GM11168 (cell line): ENCODE measurements around the gene RAB36.

Source experiments
- in situ Hi-C: fragments of 300-500 bp; cut with MboI; formaldehyde crosslinking; loops from one replicate; pipeline ENCODE4 v1.12.0; 2022; ENCODE audit warnings: low sequenced_read_pairs; ENCODE audit not compliant: unreplicated experiment

Gene RAB36

DNA sequence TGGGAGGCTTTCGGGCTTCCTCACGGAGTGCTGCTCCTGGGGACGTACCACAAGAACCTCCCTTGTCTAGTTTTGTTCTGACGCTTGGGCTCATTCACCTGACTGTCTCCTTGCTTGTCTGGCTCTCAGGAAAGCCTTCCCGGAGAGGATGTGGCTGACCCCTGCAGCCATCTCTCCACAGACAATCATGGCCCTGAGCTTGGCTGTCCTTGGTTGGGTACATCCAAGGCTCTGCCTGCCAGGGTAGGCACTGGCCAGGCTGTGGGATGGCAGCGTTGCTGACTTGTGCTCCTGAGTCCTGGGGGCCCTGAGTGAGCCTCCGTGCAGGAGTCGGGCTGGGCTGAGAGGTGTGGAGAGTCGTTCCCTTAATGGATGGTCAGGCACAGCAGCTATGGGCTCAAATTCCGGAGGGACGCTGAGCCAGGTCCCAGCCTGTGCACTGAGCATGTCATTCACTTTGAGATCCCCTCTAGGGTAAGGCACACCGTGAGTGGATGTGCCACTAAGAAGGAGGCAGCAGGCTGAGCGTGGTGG lies 67.8 kb downstream of the RAB36 start:
- in situ Hi-C loops = no loop called here

DNA sequence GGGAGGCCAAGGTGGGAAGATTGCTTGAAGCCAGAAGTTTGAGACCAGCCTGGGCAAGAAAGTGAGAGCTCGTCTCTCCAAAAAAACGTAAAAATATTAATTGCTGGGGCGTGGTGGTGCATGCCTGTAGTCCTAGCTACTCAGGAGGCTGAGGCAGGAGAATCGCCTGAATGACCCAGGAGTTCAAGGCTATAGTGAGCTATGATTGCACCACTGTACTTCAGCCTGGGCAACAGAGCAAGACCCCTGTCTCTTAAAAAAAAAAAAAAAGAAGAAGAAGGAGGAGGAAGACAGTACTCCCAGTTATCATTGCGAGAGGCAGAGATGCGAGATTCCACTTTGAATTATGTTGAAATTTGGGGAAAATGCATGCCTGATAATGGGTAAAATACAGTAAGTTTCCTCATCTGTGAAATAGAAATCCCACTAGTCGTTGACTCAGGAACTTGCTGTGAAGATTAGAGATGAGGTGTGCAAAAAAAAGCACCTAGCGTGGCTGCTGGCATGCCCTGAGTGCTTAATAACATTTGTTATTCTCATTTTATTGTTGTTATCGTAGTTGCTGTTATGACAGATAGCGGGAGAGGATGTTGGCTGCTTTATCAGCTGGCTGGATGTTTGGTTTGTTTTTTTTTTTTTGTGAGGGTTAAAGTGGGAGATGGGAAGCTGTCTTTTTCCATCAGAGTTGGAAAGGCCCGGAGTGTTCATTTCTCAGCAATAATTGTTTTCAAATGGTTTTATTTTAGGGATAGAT lies 68.5 kb downstream of the RAB36 start:
- in situ Hi-C loops = no loop called here
